SU-DHL-6 (cell line): Measurements from ENCODE around the gene KIF13A.

Experiments used
- EZH2phosphoT487 ChIP-seq: fragments of 200-600 bp; sonication (generic), shearing (Covaris generic); conservative IDR thresholded peaks from 2 replicates; pipeline ENCODE4 v1.6.1; 2018; ENCODE audit warnings: mild to moderate bottlenecking, antibody characterized with exemption, low read length, moderate library complexity, mixed read lengths
- TF ChIP-seq, protein P1 (sequence below): fragments of 200-600 bp; sonication (generic); IDR thresholded peaks from one replicate; pipeline ENCODE4 v1.5.1; 2017; ENCODE audit warnings: antibody characterized with exemption, mild to moderate bottlenecking, low read length, moderate library complexity; ENCODE audit not compliant: insufficient read depth, poor library complexity, severe bottlenecking

GRCh38 chr6:17930321-17930993, 57.0 kb downstream of the KIF13A start:
- TF ChIP-seq, protein P1, sequence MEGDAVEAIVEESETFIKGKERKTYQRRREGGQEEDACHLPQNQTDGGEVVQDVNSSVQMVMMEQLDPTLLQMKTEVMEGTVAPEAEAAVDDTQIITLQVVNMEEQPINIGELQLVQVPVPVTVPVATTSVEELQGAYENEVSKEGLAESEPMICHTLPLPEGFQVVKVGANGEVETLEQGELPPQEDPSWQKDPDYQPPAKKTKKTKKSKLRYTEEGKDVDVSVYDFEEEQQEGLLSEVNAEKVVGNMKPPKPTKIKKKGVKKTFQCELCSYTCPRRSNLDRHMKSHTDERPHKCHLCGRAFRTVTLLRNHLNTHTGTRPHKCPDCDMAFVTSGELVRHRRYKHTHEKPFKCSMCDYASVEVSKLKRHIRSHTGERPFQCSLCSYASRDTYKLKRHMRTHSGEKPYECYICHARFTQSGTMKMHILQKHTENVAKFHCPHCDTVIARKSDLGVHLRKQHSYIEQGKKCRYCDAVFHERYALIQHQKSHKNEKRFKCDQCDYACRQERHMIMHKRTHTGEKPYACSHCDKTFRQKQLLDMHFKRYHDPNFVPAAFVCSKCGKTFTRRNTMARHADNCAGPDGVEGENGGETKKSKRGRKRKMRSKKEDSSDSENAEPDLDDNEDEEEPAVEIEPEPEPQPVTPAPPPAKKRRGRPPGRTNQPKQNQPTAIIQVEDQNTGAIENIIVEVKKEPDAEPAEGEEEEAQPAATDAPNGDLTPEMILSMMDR: no peak
- no peak for TF ChIP-seq EZH2phosphoT487
